Panc1 (cell line): ENCODE results near the gene NRM. TPM values are rescaled to one million over a fixed set of nuclear protein-coding genes. Genes with fewer than 3 reads are reported as not detected.
A peak's percentile ranks its signal among the peaks of the same experiment; 100 is the strongest.
"Not testable (repeated sequence)": the region's sequence is repeated elsewhere in the genome, so short reads cannot be mapped to it uniquely, and the experiment has no call there.

Experiments
- ATAC-seq: fragments of 200-7000 bp; cut with Tn5 transposase; 2 replicates; pipeline ENCODE4 v1.9.1; 2020; ENCODE audit warnings: mild to moderate bottlenecking, moderate library complexity
- BruUV-seq: library from RNA; stranded (reverse); fragments of 400-500 nt; replicated peaks from 2 replicates; lab custom pipeline; 2021; lab: Mats Ljungman, UMichigan
- CTCF ChIA-PET: fragments of 300-600 bp; sonication (Branson Sonifier 250); formaldehyde crosslinking; loops from one replicate; lab custom pipeline; 2022; ENCODE audit warnings: antibody characterized with exemption; lab: Charles Lee
- POLR2A ChIA-PET: fragments of 300-600 bp; sonication (Branson Sonifier 250); formaldehyde crosslinking; loops from one replicate; lab custom pipeline; 2022; ENCODE audit warnings: antibody characterized with exemption; lab: Charles Lee
- DNase-seq: peaks from one replicate; pipeline ENCODE4 v3.0.0-alpha.2; 2010; ENCODE audit warnings: low read depth, low spot score
- H3K27ac ChIP-seq: 2 replicates; pipeline ENCODE4 v1.5.1; 2011; ENCODE audit warnings: mild to moderate bottlenecking, low read length, inconsistent platforms
- H3K27me3 ChIP-seq: fragments of 200-500 bp; sonication (Bioruptor generic); 2 replicates; pipeline ENCODE4 v1.6.0; 2014; ENCODE audit warnings: low read length, inconsistent platforms; ENCODE audit not compliant: control insufficient read depth, insufficient read depth
- H3K36me3 ChIP-seq: fragments of 200-500 bp; sonication (Bioruptor generic); 2 replicates; pipeline ENCODE4 v1.5.1; 2014; ENCODE audit warnings: inconsistent platforms, mild to moderate bottlenecking, low read length, moderate library complexity; ENCODE audit not compliant: control insufficient read depth, insufficient read depth
- H3K4me1 ChIP-seq: 2 replicates; pipeline ENCODE4 v1.5.1; 2011; ENCODE audit warnings: inconsistent platforms, mild to moderate bottlenecking, low read length, moderate library complexity; ENCODE audit not compliant: control insufficient read depth, insufficient read depth
- H3K4me3 ChIP-seq, 2 experiments: 2 replicates each; pipeline ENCODE4 v1.5.1; 2011 to 2012; ENCODE audit warnings: low read depth in 2 of 2, low read length in 2 of 2, mild to moderate bottlenecking in 2 of 2, inconsistent platforms in 1 of 2, moderate library complexity in 1 of 2
- H3K9me3 ChIP-seq: fragments of 200-500 bp; sonication (Bioruptor generic); 2 replicates; pipeline ENCODE4 v1.5.1; 2014; ENCODE audit warnings: low read depth, mild to moderate bottlenecking, inconsistent platforms, low read length, moderate library complexity; ENCODE audit not compliant: control insufficient read depth, insufficient read depth
- POLR2AphosphoS5 ChIP-seq: IDR thresholded peaks from 2 replicates; pipeline ENCODE4 v1.6.1; 2012; ENCODE audit warnings: mild to moderate bottlenecking, low read depth, low read length, moderate library complexity
- SIN3A ChIP-seq: IDR thresholded peaks from 2 replicates; pipeline ENCODE4 v1.6.1; 2012; ENCODE audit warnings: low read depth, mild to moderate bottlenecking, low read length, moderate library complexity, borderline replicate concordance; ENCODE audit not compliant: insufficient read depth
- TCF7L2 ChIP-seq: IDR thresholded peaks from 2 replicates; pipeline ENCODE4 v1.6.1; 2011; ENCODE audit warnings: mild to moderate bottlenecking, low read depth, low read length, inconsistent platforms
- in situ Hi-C: cut with HindIII; loops from 2 replicates; pipeline ENCODE4 v1.10.0; 2016; ENCODE audit warnings: low sequenced_read_pairs, low pct_unique_long_range_greater_than_20kb
- intact Hi-C: fragments of 100-400 bp; cut with micrococcal nuclease; formaldehyde crosslinking; loops from one replicate; pipeline ENCODE4 v1.10.0; 2022; ENCODE audit not compliant: unreplicated experiment
- total RNA-seq: library from RNA; stranded (reverse); gene quantifications from one replicate; pipeline ENCODE4 v1.2.1, GENCODE V29; 2021; ENCODE audit not compliant: unreplicated experiment
- TF ChIP-seq, protein P1 (sequence below): fragments of 450-650 bp; IDR thresholded peaks from 2 replicates; pipeline ENCODE4 v1.5.1; 2017; ENCODE audit warnings: mild to moderate bottlenecking
- TF ChIP-seq, protein P2 (sequence below), 2 experiments: IDR thresholded peaks; 2 replicates each; pipeline ENCODE4 v1.6.1; 2011 to 2012; ENCODE audit warnings: low read depth in 2 of 2, control low read depth in 1 of 2, low read length in 1 of 2, mild to moderate bottlenecking in 1 of 2, moderate library complexity in 1 of 2; ENCODE audit not compliant: insufficient read depth in 1 of 2

NRM gene
- total RNA-seq, 1 experiment from 2014 or later = 21.9 TPM

DNA sequence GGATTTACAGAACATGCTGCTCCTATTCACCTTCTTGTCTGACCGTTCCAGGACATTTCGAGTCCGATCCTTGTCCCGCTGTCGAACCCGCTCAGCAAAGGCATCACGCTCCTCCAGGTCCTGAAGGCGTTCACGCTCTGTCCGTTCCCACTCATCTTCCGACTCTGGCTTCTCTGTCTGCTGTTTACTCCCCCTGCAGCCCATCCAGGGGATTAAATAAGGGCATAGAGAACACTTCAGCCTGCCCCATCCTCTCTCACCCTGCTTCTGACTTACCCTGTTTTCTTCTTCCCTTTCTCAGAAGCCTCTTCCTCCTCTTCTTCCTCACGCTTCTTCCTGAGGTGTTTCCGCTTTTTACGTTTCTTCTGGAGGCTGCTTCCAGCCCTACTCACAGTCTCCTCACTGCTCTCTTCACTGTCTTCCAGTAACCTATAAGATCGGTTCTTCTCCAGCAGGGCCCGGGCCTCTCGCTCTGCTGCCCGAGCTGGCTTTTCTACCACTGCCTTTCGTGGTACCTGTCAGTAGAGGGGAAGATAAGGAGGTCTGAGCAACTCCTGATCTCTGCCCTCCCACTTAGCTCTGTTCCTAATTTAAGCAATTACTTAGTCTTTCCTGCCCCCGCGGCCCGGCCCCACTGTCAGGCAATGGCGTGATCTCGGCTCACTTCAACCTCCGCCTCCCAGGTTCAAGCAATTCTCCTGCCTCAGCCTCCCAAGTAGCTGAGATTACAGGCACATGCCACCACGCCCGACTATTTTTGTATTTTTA, 19.8 kb downstream of the NRM start:
- intact Hi-C loops = no loop called here
- ATAC-seq (no peak), DNase-seq (no peak)
- Histone ChIP-seq H3K36me3 (peaks cover 7% of the 10 kb centered on the region; the same call in 1 of the 2 replicates), H3K27ac (no peak overlapping the region), H3K4me1 (no peaks in the 10 kb centered on the region), H3K27me3 (no peaks in the 10 kb centered on the region), H3K4me3 (no peak overlapping the region; a peak in 1 of 4 replicates), H3K9me3 (no peaks in the 10 kb centered on the region)
- CTCF ChIA-PET = no interaction called here
- POLR2A ChIA-PET = no interaction called here
- TSS peak; percentile 60 for BruUV-seq
- in situ Hi-C loops = no loop called here
- TF ChIP-seq, protein P1, sequence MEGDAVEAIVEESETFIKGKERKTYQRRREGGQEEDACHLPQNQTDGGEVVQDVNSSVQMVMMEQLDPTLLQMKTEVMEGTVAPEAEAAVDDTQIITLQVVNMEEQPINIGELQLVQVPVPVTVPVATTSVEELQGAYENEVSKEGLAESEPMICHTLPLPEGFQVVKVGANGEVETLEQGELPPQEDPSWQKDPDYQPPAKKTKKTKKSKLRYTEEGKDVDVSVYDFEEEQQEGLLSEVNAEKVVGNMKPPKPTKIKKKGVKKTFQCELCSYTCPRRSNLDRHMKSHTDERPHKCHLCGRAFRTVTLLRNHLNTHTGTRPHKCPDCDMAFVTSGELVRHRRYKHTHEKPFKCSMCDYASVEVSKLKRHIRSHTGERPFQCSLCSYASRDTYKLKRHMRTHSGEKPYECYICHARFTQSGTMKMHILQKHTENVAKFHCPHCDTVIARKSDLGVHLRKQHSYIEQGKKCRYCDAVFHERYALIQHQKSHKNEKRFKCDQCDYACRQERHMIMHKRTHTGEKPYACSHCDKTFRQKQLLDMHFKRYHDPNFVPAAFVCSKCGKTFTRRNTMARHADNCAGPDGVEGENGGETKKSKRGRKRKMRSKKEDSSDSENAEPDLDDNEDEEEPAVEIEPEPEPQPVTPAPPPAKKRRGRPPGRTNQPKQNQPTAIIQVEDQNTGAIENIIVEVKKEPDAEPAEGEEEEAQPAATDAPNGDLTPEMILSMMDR = no peak
- no peak for TF ChIP-seq TCF7L2
- TF ChIP-seq SIN3A = no peak
- no peak for TF ChIP-seq POLR2AphosphoS5
- TF ChIP-seq, protein P2, sequence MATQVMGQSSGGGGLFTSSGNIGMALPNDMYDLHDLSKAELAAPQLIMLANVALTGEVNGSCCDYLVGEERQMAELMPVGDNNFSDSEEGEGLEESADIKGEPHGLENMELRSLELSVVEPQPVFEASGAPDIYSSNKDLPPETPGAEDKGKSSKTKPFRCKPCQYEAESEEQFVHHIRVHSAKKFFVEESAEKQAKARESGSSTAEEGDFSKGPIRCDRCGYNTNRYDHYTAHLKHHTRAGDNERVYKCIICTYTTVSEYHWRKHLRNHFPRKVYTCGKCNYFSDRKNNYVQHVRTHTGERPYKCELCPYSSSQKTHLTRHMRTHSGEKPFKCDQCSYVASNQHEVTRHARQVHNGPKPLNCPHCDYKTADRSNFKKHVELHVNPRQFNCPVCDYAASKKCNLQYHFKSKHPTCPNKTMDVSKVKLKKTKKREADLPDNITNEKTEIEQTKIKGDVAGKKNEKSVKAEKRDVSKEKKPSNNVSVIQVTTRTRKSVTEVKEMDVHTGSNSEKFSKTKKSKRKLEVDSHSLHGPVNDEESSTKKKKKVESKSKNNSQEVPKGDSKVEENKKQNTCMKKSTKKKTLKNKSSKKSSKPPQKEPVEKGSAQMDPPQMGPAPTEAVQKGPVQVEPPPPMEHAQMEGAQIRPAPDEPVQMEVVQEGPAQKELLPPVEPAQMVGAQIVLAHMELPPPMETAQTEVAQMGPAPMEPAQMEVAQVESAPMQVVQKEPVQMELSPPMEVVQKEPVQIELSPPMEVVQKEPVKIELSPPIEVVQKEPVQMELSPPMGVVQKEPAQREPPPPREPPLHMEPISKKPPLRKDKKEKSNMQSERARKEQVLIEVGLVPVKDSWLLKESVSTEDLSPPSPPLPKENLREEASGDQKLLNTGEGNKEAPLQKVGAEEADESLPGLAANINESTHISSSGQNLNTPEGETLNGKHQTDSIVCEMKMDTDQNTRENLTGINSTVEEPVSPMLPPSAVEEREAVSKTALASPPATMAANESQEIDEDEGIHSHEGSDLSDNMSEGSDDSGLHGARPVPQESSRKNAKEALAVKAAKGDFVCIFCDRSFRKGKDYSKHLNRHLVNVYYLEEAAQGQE (IDR thresholded peaks at IDR 0.05; ENCODE audit: insufficient read depth in 1 of 2, low read depth in 2 of 2, low read length in 1 of 2) = no peak

DNA sequence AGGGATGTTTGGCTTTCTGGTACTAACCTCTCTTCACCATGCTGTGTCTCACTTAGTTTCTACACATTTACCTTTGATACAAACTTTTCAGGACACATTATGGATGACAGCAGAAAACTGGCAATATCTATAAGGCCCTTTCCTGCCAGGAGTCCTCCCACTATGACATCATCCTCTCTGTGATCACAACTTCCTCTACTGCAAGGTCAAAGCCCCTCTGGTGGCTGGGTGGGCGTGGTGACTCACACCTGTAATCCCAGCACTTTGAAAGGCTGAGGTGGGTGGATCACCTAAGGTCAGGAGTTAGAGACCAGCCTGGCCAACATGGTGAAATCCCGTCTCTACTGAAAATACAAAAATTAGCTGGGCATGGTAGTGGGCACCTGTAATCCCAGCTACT, 24.5 kb downstream of the NRM start:
- H3K4me3 ChIP-seq, ATAC-seq, in situ Hi-C loops, CTCF ChIA-PET, POLR2A ChIA-PET, H3K4me1 ChIP-seq, BruUV-seq, DNase-seq, intact Hi-C loops, H3K27ac ChIP-seq, H3K27me3 ChIP-seq, H3K9me3 ChIP-seq: not testable (repeated sequence)
- peaks cover 14% of the 10 kb centered on the region for H3K36me3 ChIP-seq
